GM18868 (cell line): ENCODE measurements around the gene CAVIN2.

ENCODE experiments used
- ATAC-seq: cut with Tn5 transposase; IDR thresholded peaks from one replicate; pipeline ENCODE4 v1.9.1; 2021; ENCODE audit warnings: mild to moderate bottlenecking, moderate library complexity; ENCODE audit not compliant: unreplicated experiment

Gene CAVIN2

DNA sequence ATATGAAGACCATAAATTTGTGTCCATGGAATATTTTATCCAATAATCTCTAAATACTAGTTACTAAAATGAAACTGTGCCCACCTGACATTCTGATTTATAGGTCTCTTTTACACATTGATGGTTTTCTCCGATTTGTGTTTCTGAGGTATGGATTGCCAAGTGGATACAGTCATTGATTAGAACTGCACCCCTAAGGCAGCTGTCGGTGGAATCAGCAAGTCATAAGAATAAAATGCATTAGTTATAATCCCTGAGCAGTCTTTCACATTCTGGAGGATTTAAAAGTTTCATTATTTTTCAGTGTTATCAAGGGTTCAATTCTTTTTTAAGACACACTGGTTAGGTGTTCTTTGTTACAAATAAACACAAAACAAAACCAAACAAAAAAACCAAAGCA is 6.0 kb downstream of the CAVIN2 start:
- ATAC-seq: no peak

DNA sequence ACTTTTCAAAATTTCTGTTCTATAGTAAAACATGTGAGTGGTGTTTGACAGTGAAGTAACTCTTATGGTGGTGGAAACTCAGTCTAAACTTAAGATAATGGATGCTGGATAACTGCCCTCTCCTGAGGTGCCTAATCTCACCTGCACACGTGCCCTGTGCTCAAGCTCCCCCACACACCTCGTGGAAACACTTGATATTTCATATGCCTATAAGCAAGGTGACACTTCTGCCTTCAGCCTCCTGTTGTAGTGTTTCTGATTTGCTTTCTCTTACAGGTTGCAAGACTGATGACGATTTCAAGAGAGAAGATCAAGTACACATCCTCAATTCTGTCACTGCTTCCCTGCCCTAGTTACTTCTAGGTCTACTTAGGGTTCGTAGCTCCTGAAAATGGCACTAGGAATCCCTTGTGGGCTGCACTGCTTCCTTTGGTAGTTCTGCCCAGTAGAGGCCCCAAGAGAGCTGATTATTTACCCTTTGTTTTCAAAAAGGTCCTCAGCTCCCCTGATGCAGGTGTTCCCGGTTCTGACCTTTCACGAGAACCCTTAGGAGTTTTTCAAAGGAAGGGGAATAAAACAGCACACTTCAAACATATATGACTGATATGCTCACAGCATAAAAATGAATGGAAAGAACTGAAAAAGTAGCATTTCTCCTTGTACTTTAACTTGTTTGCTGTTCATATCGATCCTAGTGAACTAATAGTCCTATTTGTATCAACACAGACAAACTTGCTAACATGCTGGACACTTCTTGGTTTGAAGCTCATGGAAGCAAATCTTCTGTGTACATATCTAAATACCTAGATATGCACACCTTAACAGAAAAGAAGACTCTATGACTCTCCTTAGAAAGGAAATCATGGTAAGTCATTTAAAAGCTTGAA is 6.7 kb downstream of the CAVIN2 start:
- ATAC-seq: no peak

DNA sequence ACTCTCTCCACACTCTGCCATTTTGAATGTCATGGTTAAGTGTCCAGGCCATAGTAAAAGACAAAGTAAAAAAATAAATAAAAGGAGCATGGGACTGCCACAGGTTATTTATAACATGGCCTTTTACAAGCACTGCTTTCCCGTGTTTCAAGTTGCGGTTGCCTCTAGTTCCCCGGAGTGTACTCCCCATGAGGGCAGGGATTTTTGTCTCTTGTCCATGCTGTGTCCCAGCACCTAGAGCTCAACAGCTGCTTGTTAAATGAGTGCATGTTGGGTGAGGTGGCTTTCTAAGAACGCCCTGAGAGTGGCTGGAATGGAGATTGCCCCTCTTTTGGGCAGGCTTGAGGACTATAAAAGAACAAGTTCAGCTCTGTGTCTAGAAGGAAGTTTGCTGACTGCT is 8.4 kb downstream of the CAVIN2 start:
- ATAC-seq: no peak

DNA sequence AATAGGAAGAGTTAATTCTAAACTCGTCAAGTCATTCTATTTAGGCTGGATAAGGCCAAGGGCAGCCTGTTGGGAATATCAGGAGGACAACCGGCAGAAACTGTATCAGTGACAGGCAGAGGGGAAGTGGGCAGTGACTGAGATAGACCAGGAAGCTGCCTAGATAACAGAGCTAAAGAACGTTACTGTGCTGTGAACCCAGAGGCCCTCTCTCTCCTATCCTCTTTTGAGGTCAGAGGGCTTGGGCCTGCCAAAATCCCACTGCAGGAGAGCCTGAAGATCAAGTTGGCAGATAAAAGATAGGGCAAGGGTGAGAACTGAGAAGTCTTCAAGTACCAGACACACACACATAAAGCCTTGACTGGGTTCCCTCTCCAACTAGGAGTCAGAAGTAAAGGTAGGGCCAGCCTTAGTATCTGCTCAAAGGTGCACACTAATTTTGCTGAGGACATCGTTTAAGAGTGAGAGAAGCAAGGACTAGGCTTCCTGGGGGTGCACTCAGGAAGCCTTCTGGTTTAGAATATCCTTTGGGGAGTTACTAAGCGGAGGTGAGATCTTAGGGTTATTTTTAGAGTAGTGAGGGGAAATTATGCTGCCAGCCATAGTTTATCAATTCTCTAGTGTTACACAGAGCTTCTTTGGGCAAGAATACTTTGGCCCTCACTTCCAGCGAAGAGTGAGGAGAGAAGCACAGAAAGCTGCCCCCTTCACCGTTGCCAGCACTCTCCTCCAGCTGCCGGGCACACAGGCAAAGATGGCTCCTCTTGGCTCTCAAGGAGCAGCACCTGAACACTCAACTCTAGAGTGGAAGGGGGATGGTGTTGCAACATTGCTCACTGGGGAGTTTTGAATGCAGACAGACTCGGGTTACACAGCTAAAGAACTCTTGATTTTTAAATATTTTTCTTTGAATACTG is 9.8 kb downstream of the CAVIN2 start:
- ATAC-seq: peak; percentile 69

DNA sequence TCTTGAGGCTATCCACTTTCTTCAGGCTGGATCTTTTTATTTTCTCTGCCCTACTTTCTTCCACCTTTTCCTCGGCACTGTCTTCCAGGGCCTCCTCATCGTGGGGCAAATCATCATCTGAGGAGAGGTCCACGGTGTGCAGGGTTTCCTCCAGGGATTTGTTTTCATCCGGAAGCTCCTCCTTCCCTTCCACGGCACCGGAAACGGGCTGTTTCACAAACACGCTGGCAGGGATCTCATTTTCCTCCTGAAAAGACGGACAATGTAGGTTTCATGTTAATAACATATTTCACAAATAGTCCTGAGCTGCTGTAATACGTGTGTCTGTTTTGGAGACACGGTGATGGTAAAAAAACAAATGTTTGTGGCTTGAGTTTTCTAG is 10.4 kb downstream of the CAVIN2 start:
- ATAC-seq: no peak

DNA sequence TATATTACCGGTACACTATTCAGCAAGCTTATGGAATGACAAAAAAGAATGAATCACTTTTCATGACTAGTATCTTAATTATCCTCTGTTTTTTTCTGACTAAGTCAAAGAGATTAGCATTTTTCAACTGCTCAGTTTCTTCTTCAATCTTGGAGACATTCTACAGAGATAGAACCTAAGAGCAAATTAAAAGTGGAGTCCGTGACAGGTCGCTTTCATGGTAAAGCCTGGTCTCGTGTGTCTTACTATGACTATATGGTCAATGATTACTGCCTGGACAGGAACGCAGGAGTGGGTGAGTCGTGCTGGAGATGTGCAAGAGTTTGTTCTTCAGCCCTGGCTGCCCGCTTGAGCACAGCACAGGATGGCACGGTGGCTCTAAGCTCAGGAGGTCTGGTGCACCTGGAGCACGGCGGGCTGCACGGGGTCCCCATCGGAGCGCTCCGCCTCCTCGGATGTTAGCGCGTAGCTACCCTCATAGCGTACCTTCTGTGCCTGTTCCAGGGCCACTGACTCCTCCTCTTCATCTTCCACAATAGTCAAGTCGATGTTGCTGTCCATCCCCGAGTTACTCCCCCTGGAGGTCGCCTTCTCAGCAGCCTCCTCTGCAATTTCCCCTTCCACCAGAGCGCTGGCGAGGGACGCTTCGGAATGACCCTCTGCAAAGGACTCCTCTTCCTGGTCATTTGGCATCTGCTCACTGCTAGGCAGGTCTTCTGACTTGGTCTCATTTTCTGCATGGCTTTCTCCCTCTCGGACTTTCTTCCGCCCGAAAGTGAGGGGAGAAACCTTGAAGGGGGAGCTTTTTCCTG is 11.1 kb downstream of the CAVIN2 start:
- ATAC-seq: no peak

DNA sequence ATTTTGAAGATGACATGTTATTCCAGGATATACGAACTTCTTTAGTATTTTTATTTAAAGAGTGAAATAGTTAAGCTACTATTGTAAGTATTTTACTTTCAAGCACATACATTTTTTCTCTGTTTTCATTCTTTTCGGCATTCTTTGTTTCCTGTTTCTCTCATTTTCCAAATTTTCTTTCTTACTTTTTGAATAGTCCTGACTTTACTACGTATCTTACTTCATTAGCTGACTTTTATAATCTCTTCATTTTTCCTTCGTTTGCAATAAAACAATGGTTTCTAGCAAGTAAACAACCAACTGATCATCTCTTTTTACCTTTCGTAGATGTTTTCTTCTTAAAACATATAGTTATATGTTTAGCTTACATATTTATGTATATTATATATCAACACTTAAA is 11.8 kb downstream of the CAVIN2 start:
- ATAC-seq: no peak

DNA sequence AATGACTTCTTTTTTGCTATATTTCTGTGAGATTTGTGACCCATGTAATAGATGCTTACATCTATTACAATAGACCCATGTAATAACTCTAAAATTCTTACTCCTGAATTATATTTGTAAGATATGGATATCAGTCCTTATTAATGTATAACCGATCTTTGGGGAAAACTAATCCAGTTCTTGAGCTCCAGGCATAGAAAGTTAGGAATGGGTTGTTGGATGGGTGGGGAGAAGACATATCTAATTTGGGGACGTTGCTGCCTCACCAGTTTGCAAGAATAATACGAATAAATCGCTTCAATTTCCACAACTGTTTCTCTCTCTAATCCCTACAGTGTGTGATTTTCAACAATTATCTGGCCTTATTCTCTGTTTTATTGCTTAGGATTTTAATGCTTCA is 13.5 kb downstream of the CAVIN2 start:
- no peak for ATAC-seq

DNA sequence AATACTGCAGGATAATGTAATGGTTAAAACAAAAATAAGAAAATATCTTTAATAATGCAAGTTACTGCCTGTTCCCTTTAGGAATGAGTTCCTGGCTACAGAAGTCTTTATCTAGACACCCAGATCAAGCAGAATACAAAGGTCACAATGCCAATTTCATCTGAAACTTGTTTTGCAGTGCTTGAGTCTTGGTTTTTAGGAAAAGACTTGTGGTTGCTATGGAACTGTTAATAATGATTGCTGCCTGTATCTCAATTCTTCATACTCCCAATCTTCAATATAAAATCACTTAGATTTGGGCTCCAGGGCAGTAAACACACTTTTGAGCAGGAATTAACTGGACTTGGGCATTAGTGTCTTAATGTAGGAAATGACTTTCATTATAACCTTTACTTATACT is 14.2 kb downstream of the CAVIN2 start:
- ATAC-seq: no peak

DNA sequence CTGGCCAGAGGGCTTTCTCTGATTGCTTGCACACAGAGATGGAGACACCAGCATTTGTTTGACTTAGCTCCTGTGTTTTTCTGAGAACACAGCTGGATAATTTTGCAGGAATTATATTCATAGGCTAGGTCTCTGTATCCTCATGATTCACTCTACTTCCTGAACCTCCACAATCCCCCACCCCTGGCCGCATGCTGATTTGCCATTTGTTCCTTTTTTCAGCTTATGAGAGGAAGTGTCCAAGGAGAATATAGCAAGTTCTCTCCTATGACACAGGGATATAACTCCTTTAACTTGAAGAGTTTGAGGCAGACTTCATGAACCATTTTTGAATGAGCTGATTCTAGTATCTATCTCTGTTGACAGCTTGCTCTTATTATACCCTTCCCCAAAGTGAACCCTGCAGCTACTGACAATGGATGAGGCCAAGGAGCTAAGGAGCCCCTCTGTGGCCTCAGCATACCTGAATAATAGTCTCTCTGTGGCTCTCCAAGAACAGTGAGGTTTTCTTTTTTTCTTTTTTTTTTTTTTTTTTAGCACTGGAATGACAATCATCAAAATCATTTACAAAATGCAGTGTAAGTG is 15.4 kb downstream of the CAVIN2 start:
- no peak for ATAC-seq

DNA sequence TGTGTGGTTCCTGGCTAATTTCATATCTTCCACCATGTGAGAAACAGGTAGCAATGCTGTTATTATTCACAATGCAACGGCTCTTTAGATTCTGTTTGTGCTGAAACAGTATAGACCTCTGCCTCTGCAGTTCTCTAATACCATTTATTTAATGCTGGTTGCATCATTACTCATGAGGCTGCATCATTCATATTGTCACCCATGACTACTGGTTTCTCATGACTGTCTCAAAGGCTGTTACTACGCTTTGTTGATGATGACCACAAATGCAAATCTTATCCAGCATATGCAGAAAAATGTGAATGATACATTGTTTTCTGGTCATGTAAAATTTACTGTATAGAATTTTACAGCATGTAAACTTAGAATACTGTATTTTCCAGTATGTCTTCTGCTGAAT is 22.5 kb downstream of the CAVIN2 start:
- no peak for ATAC-seq

DNA sequence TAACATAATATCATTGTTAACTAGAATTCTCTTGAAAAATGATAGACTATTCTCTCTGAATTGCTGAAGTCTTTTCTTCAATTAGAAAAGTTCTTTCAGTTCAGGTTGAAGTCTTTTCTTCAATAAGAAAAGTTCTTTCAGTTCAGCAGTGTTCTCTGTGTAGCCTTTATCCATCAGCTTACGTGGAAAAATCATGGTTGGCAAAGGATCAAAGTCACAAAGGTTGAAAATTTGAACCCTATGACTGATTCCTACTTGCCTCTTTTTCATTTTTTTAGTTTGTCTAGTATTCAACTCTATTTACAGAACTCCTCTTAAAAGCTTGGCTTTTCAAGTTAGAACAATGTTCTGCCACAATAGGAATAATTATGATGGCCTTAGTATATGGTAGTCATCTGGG is 25.8 kb downstream of the CAVIN2 start:
- ATAC-seq: no peak

DNA sequence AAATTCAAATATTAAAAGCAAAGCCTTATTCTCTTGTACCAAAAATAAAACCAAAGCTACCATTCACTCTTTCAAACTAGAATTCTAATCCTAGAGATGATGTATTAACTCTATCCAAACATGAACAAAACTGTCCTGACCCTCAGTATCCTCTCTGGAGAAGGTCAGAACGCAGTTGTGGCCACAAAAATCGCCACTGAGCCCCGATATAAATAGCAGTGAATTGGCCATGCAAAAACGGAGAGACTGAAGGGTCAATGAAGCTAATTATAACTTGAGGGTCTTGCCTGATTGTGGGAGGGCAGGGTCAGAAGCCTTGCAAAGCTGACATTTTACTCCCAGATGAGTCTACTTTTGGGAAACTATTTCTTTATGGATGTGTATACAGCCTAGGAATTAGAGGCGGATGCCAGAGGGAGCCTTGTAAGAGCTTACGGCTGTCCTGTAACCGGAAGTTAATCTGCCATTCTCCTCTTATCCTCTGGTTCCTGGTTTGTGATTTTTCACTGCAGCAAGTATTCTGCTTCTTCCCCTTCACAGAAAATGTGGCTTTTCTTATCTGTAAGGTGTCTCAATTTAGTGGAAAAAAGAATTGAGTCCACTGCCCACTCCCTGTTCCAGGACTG is 28.1 kb downstream of the CAVIN2 start:
- no peak for ATAC-seq

DNA sequence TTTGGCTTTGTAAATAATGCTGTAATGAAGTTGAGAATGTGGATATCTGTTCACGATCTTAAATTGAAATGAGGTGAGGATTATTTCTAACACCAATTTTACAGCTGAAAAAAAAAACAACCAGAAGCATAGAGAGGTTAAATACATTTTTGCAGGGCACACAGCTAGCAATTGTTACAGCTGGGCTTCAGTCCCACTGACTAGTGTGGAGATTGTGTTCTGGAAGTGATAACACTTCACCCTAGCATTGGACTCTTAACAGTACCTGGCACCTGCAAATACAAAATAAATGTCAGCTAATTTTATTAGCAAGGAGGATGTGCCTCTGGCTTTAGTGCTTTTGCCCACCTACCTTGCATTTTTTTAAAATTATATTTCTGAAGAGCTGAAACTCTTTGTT is 28.8 kb downstream of the CAVIN2 start:
- ATAC-seq: no peak

DNA sequence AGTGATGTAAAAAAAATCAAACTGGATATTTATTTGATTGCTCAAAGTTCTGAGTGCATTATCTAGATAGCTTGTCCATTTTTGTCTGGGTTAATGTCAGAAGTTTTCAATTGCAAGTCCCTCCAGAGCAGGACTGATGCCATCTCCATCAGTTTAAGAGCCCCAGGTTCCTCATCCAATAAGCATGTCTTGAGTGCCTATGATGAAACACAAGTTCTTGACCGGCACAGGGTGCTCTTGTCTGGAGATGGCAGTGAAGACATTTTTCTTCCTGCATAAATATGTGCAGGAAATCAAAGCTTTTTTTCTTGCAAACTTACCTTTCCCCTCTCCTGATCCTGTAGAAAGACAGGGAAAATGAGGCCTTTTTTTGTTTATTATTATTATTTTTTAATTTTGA is 31.9 kb downstream of the CAVIN2 start:
- ATAC-seq: no peak

DNA sequence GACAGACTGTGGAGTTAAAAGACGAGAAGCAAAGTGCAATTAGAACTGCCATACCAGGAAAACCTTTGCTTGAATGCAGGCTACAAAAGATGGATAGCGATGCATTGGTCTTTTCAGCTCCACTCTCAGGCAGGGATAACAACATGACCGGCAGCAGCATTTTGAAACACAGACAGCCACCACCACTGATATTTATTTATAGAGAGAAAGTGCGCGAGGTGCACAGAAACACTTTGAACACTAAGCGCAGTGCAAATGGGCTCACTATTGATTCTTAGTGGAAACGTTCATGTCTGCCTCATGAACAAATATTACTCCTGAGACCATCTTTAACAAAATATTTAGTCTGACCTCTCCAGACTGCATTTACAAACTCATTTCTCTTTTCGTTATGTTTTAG is 32.9 kb downstream of the CAVIN2 start:
- ATAC-seq: no peak

DNA sequence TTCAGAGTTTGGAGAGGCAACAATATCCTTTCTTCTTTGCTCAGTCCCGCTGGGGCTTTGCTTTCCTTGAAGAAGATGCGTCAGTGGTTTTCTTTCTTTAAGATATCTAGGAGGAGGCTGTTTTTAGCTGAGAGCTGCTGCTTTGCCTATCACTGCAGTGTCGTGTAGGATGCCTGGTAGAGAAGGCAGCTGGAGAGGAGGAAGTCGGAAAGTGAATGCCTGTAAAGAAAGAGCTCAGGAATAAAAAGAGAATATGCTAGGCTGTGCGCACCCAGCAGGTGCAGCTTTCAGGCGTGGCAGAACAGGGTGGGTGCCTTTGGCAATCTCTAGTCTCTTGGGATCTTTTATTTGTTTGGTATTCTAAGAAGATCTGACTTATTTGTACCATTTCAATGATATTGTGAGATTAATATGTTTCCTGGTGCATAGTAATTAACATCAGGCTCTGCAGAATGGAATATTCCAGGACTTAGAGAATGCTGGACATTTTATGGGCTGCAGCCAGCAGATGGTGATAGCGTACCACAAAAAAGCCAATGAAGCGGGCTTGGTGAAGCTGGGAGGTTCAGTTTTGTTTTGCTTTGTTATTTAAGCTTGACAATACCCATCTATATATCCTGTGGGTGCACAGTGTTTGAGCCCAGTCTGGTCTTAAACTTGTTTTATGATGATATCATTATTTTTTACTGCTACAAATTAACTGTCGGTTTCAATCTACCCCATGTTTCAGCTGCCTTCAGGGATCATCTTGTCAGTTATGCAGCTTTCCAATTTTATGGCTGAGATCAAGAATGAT is 34.9 kb downstream of the CAVIN2 start:
- ATAC-seq: peak; percentile 90

DNA sequence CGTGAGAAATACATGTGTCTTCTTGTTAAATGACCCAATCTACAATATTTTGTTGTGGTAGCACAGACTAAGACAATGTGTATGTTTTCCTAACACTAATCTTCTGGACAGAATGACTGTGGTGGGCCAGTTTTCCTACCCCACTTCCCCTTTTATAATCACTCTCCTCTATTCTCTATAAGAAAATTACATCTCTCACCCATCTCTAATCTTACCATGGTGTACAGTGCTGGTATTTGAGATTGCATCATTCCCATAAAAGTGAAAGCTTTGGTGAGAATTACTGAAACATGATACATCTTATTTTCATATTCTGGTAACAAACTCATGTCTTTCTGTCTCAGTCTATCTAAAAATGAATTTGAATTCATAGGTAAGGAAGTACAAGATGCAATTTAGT is 40.5 kb downstream of the CAVIN2 start:
- ATAC-seq: no peak

DNA sequence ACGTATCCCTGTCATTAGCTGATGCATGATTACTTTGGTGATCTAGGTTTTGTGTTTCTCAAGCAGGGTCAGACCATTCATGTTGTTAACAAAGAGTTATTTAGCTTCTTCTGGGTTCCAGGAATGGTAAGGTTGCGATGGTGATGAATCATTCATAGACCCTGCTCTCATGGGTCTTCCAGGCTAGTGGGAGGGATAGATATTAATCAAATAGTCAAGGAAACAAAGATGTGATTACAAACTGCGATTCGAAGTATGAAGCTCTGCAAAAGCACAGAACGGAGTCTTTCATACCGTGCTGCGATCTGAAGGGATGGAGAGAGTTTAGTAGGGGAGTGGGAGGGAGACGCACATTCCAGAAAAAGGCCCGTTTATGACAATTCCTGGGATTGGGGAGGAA is 42.1 kb downstream of the CAVIN2 start:
- ATAC-seq: no peak

DNA sequence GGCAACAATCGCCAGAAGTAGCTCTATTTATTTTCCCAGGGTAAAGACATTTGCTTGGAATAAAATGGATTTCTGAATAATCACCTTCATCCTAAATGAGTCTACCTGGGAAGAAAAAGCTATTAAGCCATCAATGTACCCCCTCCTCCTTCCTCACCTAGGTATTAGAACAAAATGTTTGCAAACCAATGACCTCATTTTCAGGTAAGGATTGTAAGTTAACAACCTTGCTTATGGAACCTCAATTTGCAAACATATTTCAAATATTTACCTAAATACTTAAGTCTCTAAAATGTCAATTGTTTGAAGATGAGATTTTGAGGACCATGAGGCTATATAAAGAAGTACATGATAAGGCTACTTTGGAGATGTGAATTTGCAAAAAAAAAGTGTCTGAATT is 43.9 kb downstream of the CAVIN2 start:
- no peak for ATAC-seq
